ENCODE measurements around the gene MSH3. TPM values are rescaled to one million over a fixed set of nuclear protein-coding genes. Genes with fewer than 3 reads are reported as not detected.

The MSH3 gene
- total RNA-seq, 2 donors from 2014 or later = 12.6 to 14.9 TPM

- Histone ChIP-seq H3K27me3 (replicated peaks; ENCODE audit: insufficient read depth) (no peaks in the 10 kb centered on the region), H3K4me3 (no peak overlapping the region), H3K4me1 (replicated peaks) (peaks cover 2% of the 10 kb centered on the region), H3K9me3 (no peaks in the 10 kb centered on the region), H3K36me3 (no peaks in the 10 kb centered on the region), H3K27ac (no peak overlapping the region)
- 86% methylated on average over 4 of the region's 4 CpGs for WGBS
- intact Hi-C loops (cut with DNase I) = no loop called here
- TF ChIP-seq POLR2AphosphoS5 (IDR thresholded peaks at IDR 0.05) (no peak), POLR2A (IDR thresholded peaks at IDR 0.05) (no peak)
- no peak for DNase-seq (ENCODE audit: low spot score)
Measured at GRCh38 chr5:80705801-80706200, 51.3 kb downstream of the MSH3 start.

- 78% methylated on average over 2 of the region's 2 CpGs for WGBS
- DNase-seq (ENCODE audit: low spot score) = no peak
- Histone ChIP-seq H3K4me3 (no peak overlapping the region), H3K36me3 (no peaks in the 10 kb centered on the region), H3K4me1 (replicated peaks) (peaks cover 2% of the 10 kb centered on the region), H3K27ac (no peak overlapping the region), H3K27me3 (replicated peaks; ENCODE audit: insufficient read depth) (no peaks in the 10 kb centered on the region), H3K9me3 (no peaks in the 10 kb centered on the region)
- intact Hi-C loops (cut with DNase I) = no loop called here
- TF ChIP-seq CTCF (IDR thresholded peaks at IDR 0.05) = no peak
- TF ChIP-seq POLR2A (IDR thresholded peaks at IDR 0.05) = no peak
- TF ChIP-seq POLR2AphosphoS5 (IDR thresholded peaks at IDR 0.05) = no peak
Measured at GRCh38 chr5:80706835-80707447, 52.5 kb downstream of the MSH3 start.

- Histone ChIP-seq H3K27me3 (replicated peaks; ENCODE audit: insufficient read depth) (no peaks in the 10 kb centered on the region), H3K4me3 (no peak overlapping the region), H3K36me3 (no peaks in the 10 kb centered on the region), H3K4me1 (replicated peaks) (peaks cover 2% of the 10 kb centered on the region), H3K9me3 (no peaks in the 10 kb centered on the region), H3K27ac (no peak overlapping the region)
- 84% methylated on average over 1 of the region's 1 CpG for WGBS
- intact Hi-C loops (cut with DNase I) = no loop called here
- DNase-seq (ENCODE audit: low spot score) = no peak
- TF ChIP-seq POLR2A (IDR thresholded peaks at IDR 0.05) = no peak
- no peak for TF ChIP-seq POLR2AphosphoS5 (IDR thresholded peaks at IDR 0.05)
- TF ChIP-seq CTCF (IDR thresholded peaks at IDR 0.05) = no peak
Measured at GRCh38 chr5:80707645-80708044, 53.2 kb downstream of the MSH3 start.

GRCh38 chr5:80711216-80711615 lies 56.8 kb downstream of the MSH3 start:
- Histone ChIP-seq H3K36me3 (no peaks in the 10 kb centered on the region), H3K4me1 (replicated peaks) (peaks cover 2% of the 10 kb centered on the region), H3K27ac (no peak overlapping the region), H3K27me3 (replicated peaks; ENCODE audit: insufficient read depth) (no peaks in the 10 kb centered on the region), H3K9me3 (no peaks in the 10 kb centered on the region), H3K4me3 (no peak overlapping the region)
- WGBS = 93% methylated on average over 5 of the region's 5 CpGs
- TF ChIP-seq POLR2AphosphoS5 (IDR thresholded peaks at IDR 0.05) (no peak), CTCF (IDR thresholded peaks at IDR 0.05) (no peak), POLR2A (IDR thresholded peaks at IDR 0.05) (no peak)
- DNase-seq (ENCODE audit: low spot score) = no peak
- intact Hi-C loops (cut with DNase I) = loop anchor here (5.0 to 10.0 kb wide), 2 partner anchors 456 to 484 kb away; no protein-coding TSS in a partner anchor

- WGBS = 94% methylated on average over 3 of the region's 3 CpGs
- H3K4me3 ChIP-seq = no peak overlapping the region
- no peak overlapping the region for H3K27ac ChIP-seq
- peaks cover 2% of the 10 kb centered on the region for H3K4me1 ChIP-seq (replicated peaks)
- no peaks in the 10 kb centered on the region for H3K36me3 ChIP-seq
- H3K27me3 ChIP-seq (replicated peaks; ENCODE audit: insufficient read depth) = no peaks in the 10 kb centered on the region
- DNase-seq (ENCODE audit: low spot score) = no peak
- TF ChIP-seq CTCF (IDR thresholded peaks at IDR 0.05) (peak in 2 of 4 experiments; percentile 22 to 27), POLR2AphosphoS5 (IDR thresholded peaks at IDR 0.05) (no peak), POLR2A (IDR thresholded peaks at IDR 0.05) (no peak)
- intact Hi-C loops (cut with DNase I) = loop anchor here (5.0 to 10.0 kb wide), 2 partner anchors 455 to 483 kb away; no protein-coding TSS in a partner anchor
- no peaks in the 10 kb centered on the region for H3K9me3 ChIP-seq
Measured at GRCh38 chr5:80711938-80712337, 57.5 kb downstream of the MSH3 start.

Data from prostate gland (tissue), 2 donors.